HG02571 (cell line): ENCODE data around the gene CCDC192.
"Not testable (repeated sequence)": the region's sequence is repeated elsewhere in the genome, so short reads cannot be mapped to it uniquely, and the experiment has no call there.

Experiments
- ATAC-seq: cut with Tn5 transposase; IDR thresholded peaks from one replicate; pipeline ENCODE4 v1.9.1; 2021; ENCODE audit warnings: mild to moderate bottlenecking, moderate library complexity; ENCODE audit not compliant: unreplicated experiment

CCDC192 gene

DNA sequence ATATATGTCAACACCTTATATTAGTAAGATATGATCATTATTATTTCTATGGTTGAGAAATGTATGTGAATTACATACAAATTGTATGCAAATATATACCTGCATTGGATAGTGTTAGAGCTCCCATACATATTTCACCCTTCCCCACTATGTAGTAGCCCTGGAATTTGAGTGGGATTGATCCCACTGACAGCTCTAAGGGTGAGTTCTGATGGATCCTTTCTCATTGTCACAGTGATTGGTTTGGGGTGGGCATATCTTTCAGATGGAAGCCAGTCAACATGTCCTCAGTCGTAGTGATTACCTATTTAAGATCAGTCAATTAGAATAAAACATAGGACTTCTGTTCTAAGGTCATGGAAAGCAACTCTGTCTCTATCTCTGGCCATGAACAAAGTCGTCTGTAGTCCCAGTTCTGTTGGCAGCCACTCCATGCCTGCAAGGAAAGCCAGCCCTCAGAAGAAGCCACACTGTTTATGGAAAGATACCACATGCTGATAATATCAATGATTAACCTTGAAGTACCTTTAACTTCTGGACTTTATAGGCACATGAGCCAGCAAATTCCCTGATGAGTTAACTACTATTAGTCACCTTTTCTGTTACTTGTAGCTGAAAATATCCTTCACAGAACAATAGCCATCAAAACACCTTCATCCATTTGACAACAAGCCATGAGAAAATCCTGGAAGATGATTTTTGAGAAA, 5.1 kb upstream of the CCDC192 start:
- no peak for ATAC-seq

DNA sequence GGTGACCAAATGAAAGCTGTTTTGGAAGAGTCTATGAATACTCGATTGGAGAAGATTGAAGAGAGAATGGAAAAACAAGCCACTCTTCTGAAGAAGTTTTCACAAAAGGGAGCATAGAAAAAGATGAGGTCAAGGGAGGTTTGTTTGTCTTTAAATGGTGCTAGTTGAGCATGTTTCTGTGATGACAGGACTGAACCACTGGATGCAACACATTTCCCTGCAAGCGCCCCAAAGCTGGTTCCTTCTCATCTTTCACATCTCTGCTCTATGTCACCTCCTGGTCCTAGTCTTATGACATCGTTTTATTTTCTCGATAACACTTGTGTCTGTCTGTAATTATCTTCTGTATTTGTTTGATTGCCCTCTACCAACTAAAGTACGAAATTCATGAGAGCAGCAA, 3.8 kb upstream of the CCDC192 start:
- no peak for ATAC-seq

DNA sequence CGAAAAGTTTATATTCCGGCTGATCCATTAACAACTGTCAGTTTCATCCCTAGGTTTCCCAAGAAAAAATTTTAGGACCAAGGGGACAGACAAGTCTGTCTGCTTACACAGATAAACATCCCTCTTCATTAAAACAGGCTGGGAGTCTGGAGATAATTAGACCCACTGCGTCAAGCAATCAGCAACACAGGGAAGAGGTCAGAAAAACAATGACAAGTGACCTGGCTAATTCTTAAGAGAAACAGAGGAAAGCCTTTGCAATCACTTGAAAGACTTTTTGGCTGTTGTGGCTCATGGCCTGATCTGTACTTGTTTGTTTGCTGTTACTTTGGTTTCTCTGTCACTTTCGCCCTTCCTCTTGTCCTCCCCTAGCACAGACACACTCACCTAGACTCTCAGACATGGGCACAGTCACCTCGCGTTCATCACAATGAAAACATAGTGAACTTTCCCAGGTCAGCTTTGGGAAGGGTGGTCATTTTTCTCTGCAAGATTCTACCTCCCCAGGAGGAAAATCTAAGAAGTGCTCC, 2.9 kb upstream of the CCDC192 start:
- no peak for ATAC-seq

DNA sequence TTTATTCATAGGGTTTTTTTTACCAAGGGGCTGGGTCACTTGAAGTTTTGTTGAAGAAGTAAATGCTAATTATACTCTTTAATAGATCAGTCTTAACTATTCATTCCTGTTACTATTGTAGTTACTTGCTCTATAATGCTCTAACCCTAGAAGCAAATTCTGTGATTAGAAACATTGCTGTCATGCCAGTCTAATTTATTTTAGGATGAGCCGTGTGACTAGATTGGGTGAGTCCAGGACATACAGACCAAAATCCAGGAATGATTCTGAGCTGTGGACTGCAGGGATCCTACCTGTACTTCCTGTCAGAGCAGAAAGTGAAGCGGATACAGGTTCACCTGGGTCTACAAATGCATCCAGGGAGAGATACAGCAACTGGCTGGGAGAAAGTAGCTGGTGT, 757 bp upstream of the CCDC192 start:
- ATAC-seq: no peak

DNA sequence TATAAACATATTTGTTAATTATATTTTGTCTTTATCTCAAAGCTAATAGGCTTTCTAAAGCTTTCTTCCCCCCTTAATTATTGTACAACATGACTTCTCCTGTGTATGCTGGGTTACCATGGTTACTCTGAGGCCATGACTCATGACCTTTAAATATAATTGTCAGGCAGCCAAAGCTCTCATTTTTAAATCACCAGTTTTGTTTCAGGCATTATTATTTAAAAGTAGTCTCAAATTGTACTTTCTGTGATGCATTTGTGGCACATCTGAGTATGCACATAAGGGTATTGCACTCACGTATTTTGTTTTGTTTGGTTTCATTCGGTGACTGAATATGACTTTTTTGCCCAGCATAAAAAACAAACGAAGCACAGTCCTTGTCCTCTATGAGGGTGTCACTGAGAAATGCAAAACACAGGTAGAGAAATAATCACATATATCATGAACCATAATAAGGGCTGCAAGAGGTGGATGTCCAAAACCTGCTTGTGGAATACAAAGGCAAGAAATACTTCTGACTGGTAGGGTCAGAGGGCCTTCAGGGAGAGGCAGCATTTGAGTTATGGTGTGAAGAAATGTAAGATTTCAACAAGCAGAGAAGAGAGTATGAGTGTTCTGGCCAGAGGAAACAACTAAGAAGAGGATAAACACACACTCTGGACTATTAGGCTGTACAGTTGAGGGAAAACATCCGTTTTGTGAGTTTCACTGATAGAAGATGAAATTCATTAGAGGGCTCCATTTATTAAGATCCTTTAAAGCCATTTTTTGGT, 2.1 kb downstream of the CCDC192 start:
- ATAC-seq: no peak

DNA sequence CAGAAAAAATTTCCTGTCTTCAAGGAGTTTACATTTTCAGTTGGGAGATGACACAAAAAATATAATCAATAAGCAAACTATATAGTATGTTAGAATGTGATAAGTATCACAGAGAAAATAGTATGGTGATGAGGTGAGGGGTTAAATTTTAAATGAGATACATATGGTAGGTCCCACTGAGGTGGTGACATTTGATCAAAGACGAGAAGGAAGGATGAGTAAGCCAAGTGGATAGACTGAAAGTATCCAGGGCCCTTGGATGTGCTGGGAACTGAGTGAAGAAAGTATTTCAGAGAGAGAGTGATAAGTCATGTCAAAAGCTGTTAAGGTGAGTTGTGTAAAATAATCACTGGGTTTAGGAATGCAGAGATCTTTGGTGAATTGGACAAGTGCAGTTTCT, 3.5 kb downstream of the CCDC192 start:
- no peak for ATAC-seq

DNA sequence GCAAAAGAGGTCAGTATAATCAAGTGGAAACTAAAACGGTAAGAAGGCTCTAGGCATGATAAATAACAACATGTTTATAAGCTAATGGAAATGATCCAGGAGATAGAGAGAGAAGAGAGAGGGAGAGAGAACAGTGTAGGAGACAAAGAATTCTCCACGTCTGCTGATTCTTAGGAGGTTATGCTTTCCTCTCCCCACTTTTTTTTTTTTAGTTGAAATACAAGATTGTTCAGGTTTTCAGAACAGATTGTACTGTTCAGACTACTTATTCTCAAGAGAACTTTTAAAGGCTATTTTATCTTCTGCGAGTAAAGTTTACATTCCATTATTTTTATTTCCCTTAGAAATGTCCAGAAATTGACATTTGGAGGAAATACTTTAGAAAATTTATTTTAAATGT, 4.0 kb downstream of the CCDC192 start:
- no peak for ATAC-seq

DNA sequence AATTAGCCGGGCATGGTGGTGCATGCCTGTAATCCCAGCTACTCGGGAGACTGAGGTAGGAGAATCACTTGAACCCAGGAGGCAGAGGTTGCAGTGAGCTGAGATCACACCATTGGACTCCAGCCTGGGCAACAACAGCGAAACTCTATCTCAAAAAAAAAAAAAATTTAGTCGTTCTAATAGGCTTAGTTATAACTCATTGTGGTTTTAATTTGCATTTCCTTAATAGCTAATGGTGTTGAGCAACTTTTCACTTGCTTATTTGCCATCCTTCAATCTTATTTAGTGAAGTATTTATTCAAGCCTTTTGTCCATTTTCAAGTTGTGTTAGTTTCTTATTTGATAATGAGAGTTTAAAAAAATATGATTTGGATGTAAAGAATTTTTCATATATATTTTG, 9.9 kb downstream of the CCDC192 start:
- ATAC-seq: not testable (repeated sequence)

DNA sequence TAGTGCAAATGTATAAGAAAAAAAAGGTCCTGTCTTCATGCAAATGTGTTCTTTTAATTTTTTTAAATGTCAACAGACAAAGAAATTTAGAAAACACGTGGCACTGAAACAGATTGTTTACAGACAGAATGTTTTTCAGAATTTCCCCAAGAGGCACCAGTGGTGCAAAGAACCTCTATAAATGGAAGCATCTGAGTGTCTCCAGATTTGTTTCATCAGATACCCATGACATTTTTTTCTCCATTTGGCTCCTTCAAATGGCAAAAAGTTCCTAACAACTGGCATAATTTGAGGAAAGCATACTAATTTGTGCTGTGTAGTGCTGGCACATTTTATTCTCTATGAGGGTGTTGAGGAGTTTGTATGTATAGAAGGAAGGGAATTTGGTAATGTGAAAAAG, 15.0 kb downstream of the CCDC192 start:
- ATAC-seq: no peak

DNA sequence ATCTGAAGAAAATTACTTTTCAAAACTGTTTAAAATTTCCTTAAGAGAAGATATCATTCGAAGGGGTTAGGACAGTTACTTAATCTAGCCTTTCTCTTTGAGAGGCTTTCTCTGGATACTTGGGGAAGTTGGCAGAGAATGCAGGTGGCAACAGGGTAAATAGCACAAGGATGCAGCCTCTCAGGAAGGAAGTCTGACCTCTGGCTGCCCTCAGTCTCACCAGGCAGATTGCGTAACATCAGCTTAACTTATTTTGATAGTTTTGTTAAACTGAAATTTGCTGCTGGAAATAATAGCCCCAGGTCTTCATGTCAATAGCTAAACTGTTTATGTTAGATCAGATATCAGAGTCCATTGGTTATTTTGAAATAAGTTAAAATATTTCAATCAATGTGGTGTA, 20.4 kb downstream of the CCDC192 start:
- no peak for ATAC-seq

DNA sequence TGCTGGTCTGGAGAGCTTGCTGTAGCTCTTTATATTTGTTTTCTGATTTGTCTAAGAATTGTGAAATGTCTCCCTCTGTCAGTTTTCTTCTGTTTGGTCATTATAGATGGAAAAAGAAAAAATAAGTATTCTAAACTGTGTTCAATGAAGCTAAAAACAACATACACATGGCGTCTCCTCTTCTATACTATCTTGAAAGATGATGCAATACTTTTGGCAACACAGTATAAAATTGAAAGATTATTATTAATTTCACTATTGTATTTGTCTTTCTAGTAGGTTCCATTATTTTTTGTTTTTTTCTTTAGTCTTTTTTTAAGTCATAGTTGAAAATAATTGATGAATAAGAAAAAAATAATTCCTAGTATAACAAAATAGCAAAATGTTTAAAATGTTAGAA, 22.5 kb downstream of the CCDC192 start:
- no peak for ATAC-seq

DNA sequence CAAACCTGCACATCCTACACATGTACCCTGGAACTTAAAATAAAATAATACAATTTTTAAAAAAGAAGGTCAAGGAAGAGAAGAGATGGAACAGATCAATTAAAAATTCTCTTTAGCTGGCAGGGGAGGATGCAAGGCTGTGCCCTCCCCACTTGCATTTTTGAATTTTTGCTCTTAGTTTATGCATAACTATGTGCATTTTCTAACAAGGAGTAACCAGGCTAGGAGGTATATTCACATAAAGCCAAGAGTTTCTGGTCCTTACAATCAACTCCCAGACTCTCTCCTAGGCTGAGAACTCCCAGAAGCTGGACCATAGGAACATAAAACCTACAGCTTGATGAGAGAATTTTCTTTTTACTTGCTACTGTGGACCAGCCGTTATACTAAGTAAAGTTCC, 29.8 kb downstream of the CCDC192 start:
- no peak for ATAC-seq

DNA sequence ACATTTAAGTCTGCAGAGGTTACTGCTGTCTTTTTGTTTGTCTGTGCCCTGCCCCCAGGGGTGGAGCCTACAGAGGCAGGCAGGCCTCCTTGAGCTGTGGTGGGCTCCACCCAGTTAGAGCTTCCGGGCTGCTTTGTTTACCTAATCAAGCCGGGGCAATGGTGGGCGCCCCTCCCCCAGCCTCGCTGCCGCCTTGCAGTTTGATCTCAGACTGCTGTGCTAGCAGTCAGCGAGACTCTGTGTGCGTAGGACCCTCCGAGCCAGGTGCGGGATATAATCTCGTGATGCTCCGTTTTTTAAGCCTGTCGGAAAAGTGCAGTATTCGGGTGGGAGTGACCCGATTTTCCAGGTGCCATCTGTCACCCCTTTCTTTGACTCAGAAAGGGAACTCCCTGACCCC, 36.2 kb downstream of the CCDC192 start:
- ATAC-seq: not testable (repeated sequence)

DNA sequence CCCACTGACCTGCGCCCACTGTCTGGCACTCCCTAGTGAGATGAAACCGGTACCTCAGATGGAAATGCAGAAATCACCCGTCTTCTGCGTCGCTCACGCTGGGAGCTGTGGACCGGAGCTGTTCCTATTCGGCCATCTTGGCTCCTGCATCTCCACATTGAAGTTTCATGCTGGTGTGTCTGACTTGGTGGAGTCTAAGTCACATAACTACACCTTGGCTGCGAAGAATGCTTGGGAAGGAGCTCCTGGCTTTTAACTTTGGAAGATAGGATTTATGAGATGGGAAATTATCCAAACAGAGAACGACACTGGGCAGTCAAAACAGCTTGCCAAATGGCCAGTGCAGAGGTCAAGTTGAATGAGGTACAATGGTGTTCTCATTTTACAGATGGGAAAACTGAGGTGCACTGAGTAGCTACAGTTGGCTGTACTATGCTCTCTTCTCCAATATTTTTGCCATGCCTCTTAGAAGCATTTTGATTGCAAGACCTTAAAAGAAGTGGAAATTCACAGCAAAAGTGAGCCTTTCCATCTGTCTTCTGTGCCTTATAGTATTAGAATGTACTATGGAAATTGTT, 36.7 kb downstream of the CCDC192 start:
- ATAC-seq: no peak

DNA sequence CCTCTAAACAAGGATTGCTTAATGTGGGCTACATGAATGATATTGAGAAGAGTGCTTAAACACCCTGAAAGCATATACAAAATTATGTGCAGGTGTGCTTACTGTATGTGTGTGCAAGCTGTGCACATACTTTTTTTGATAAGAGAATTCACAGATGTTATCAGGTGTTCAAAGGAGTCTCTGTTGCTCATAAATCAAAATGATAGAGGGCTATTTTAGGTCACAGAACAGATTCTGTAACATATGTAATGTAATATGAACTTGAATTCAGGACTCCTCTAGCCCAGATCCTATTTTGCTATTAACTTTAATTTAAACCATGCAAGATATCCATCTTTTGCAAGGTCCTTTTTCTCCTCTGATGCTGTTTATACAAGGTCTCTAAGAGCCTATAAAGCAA, 38.2 kb downstream of the CCDC192 start:
- ATAC-seq: no peak

DNA sequence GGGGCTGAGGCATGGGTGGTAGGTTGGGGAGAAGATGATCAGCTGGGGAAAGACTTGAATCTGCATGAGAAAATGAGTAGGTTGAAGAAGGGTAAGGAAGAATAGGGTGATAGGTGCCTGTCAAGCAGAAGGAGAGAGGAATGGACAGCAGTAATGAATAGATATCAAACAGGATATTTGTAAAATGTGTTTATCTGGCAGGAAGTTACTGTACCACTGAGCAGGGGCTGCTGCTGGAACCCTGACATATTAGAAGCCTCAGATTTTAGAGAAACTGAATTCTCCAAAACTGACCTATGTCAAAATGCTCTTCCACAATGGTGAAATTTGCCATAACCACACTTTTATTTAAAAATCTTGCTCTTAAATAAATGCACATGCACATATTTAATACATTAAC, 41.0 kb downstream of the CCDC192 start:
- no peak for ATAC-seq

DNA sequence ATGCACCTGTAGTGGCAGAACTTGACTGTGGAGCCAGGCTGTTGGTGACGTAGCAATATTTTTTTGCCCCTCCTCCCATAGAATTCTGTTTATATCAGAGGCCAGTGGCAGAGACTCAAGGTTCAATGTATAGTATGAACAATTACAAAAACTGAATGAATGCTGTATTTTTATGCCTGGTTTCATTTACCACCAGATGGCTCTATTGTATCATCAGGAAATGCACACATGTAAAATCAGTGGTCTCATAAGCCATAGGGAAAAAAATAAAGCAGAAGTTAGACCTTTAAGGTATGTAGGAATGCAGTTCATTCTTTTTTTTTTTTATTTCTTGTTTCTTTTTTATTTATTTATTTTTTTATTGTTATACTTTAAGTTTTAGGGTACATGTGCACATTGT, 43.6 kb downstream of the CCDC192 start:
- ATAC-seq: no peak

DNA sequence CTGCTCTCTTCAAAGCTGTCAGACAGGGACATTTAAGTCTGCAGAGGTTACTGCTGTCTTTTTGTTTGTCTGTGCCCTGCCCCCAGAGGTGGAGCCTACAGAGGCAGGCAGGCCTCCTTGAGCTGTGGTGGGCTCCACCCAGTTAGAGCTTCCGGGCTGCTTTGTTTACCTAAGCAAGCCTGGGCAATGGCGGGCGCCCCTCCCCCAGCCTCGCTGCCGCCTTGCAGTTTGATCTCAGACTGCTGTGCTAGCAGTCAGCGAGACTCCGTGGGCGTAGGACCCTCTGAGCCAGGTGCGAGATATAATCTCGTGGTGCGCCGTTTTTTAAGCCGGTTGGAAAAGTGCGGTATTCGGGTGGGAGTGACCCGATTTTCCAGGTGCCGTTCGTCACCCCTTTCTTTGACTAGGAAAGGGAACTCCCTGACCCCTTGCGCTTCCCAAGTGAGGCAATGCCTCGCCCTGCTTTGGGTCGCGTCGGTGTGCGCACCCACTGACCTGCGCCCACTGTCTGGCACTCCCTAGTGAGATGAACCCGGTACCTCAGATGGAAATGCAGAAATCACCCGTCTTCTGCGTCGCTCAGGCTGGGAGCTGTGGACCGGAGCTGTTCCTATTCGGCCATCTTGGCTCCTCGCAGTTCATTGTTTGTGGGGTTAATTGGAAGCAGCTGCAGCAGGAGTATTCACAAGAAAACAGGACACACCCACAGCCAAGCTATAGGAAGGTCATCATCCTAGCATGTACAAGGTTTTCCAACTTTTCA, 49.5 kb downstream of the CCDC192 start:
- ATAC-seq: not testable (repeated sequence)

DNA sequence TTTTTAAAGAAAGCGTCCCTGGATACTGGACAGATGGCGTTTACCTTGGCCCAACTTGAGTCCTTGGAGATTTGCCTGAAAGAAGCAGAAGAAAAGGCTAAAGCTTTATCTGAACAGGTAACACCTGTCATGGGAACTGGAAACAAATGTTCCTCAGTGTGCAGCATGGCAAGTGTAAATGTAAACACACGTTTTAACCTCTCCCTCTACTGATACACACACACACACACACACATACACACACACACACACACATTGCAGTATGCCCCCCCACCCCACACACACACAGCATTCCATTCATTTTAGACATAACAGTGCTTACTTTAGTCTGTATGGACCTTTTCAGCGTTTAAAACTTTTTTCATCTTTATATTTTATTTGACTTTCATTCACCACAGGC, 51.1 kb downstream of the CCDC192 start:
- ATAC-seq: no peak

DNA sequence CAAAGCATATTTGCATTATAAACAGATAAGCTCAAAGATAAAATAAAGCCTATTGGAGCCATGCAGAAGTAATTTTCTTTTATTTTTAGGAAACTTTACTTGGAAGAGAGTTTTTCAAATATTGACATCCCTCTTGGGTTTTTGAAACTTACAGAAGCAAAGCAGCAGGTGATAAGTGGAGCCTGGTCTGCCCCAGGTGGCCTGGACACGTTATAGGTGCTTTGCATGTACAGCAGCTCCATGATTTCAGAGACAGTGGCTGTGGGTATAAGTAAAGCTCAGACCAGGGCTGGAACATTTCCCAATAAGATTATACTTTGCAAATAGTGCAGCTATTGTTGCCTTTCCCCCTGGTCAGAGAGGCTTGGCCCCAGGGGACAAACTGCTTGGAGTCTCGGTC, 51.5 kb downstream of the CCDC192 start:
- no peak for ATAC-seq

DNA sequence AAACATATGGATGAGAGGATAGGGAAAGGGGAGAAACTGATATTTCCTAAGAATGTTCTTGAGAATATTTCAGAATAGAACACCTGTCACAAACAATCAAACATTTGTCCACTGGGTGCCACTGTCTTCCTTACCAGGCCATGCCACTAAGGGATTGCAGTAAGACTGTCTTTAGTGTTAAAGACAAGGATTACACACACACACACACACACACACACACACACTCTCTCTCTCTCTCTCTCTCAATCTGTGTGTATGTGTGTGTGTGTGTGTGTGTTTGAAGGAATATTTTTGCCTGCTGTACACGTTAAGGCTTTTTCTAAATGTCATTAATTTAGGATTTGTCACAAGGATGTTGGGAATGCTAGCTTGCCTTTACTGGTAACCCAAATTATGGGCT, 54.4 kb downstream of the CCDC192 start:
- peak; percentile 63 for ATAC-seq
